ENCODE data around the gene HAND1.

Gene HAND1

DNA sequence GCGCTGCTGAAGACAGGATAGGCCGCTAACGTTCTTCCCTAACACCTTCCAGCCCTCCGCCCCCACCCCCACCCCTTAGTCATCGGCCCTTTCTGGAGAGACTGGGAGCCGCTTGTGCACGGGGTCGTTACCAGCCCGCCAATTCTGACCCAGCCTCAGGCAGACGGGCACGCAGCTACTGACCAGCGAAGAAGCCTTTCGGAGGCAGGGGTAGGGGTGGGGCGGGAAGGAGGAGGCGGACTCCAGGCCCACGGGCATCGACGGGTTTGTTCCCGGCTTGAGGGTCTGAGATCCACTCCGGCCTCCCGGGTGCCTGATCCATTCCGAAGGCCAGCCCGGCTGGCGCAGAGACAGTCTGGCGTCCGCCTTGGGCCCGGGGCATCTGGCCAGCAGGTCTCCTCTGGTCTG lies 729 bp upstream of the HAND1 start:
- no peak for DNase-seq (ENCODE audit: low read depth)

DNA sequence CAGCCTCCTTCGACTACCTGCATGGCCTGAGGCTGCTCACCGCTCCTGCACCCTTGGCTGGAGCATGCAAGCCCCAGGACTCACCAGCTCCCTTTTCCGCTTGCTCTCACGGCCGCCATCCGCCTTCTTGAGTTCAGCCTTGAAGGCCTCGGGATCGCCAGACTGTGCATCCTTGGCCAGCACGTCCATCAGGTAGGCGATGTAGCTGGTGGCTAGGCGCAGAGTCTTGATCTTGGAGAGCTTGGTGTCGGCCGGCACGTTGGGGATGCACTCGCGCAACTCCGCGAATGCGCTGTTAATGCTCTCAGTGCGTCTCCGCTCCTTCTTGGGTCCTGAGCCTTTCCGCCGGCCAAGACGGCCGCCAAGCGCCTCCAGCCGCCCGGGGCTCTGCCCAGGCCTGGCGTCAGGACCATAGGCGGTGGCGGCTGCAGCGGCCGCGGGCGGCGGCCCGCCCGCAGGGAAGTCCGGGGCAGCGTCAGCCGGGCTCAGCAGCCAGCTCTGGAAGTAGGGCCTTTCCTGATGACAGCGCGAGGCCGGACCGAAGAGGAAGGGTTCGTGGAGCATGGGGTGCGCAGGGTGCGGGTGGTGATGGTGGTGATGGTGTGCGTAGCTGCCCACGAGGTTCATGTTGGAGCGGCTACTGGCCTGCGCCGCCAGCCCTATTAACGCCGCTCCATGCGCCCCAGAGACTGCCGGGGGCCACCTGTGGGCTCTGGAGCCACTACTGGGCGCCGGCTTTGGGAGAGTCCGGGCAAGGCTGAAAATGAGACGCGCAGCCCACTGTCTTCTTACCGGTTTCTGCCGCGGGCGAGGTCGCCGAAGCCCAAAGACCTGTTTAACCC lies 424 bp downstream of the HAND1 start:
- no peak for DNase-seq (ENCODE audit: low read depth)

DNA sequence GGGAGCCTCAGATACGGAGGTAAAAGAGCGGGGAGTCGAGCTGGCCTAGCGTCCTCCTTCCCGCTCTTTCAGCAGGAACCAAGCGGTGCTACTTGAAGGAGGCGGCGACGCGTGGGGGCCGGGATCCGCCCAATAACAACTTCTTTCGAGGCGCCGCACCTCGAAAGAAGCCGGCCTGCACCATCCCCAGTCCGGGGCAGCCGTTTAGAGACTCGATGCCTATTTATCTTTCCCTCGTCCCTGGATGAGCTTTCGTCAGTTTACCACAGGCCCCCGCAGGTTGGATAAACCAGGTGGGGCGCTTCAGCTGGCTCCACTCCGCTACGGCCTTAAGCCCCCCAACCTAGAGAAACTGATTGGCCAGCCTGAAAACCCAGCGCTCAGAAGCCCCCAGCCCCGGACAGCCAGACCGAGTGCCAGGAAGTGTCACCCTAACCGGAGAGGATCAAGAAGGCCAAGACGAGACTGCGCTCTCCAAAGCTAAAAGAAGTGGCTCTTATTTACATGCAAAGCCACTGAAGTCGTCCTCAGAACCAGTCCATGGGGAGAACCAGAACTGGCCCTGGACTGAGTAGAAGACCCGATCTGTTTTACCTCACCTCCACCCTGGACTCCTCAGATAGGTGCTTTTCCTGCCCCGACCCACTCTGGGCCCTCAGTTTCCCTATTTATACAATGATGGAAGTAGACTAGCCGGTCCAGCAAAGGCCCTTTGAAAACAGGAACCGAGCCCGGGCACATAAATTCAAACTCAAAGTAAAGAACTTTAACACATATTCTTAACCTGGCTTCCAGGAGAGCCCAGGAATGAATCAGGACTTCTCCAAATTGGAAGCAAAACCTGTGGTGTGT lies 1.4 kb downstream of the HAND1 start:
- DNase-seq (ENCODE audit: low read depth): no peak

- no peak for DNase-seq (ENCODE audit: low read depth)
Measured at GRCh38 chr5:154475591-154476353, 2.3 kb downstream of the HAND1 start.

DNA sequence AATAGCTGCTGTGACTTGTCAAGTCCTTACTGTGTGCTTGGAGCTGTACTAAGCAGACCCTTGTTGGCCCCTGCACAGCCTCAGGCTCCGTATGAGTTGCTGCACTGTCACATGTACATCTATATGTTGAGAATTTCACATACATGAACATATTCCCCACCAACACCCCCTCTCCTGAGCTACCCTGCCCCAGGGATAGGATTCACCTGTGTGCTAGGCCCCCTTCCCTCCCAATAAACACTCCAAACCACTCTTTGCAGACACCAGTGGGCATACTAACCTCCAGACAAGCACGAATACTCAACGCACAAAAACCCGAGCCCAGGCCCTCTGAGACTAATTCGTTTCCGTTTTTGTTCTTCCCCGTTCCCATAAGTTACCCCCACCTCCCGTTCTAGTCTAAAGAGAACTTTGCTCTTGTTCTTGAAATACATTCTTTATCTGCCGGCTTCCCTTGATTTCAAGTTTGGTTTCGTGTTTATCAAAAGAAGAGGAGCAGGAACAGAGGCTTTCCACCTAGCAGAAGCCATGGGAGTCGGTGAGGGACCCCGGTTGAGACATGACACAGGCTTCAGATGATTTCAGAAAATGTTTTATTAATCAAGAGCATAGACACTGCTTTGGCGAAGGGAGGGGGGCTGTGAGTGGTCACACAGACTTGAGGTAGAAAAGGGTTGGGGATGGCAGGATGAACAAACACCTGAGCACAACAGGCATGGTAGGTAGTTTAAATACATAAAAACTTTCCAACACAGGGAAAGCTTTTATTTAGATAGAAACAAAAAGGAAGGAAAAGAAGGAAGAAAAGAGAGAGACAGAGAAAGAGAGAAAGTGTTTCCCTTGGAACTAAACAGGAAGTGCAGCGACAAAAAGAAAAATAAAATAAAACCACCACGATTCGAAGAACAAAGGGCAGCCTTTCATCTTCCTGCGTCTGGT lies 3.4 kb downstream of the HAND1 start:
- DNase-seq (ENCODE audit: low read depth): no peak

GRCh38 chr5:154473581-154474283 lies 4.3 kb downstream of the HAND1 start:
- no peak for DNase-seq (ENCODE audit: low read depth)

- no peak for DNase-seq (ENCODE audit: low read depth)
Measured at GRCh38 chr5:154472871-154473580, 5.0 kb downstream of the HAND1 start.

DNA sequence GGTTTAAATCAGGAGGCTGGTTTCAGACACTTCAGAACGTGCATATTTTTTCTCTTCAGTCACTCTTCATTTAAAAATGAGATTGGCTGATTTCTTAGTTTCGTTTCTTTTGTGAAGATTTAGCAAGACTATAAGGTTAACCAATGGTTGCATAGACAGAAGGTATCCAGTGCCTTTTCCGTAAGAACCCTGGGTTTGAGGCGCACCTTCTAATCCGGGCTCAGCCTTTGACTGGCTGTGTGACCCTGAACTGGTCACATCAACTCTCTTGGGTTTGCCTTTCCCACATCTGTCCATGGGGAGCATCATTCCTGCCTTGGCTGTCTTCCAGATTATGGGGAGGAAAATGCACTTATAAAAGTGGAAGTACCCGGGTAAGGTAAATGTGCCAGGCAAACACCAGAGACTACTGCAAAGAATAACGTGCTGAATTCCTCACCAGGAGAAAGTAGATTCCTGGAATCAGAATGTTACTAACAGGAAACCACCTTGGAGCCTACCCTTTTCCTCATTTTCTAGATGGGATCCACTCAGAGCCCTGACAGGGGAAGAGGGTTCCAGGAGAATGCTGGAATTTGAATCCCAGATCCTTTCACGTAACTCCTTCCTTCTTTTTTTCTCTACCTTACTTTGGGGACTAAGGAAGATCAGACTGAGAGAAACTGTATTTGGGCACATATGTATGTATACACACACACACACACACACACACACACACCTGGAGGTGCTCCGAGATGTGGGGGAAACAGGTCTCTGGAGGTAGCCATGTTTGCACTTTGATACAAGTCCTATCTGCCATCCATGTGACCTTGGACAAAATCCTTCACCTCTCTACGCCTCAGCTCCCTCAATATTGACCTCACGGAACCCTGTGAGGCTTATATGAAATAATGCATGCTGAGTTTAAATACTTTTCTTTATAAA lies 6.8 kb downstream of the HAND1 start:
- DNase-seq (ENCODE audit: low read depth): no peak

- DNase-seq (ENCODE audit: low read depth): no peak
Measured at GRCh38 chr5:154470137-154470536, 7.9 kb downstream of the HAND1 start.

DNA sequence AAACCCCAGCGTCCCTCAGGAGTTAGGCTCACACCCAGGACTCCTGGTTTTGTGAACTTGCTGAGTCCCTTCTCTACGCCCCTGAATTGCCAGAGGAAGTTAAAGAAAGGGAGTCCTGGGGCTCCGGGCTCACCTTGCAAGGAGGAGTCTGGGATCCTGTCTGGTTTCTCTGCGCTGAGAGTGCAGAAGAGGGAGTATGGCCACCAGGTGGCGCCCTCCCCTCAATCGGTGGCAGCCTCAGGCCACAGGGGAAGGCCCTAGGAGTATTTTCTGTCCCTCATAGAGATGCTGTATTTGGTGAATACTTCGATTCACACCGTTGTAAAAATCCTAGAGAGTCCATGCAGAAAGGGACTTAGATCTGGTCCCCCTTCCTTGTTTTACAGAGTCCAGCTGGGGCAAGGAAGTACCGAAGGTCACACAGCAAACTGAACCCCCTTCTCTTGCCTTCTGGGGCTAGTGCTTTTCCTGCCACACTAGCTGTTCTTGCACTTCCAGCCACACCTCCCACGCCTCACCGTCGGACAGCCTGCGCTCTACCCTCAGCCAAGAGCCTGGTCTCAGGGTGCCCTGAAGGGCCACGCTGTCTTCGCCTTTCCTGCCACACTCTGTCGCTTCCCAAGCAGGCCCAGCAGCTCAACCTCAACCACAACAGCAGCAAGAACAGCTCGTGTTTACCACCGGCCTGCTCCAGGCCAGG lies 10.2 kb downstream of the HAND1 start:
- peak; percentile 17 for DNase-seq (ENCODE audit: low read depth)

GRCh38 chr5:154466671-154467070 lies 11.4 kb downstream of the HAND1 start:
- no peak for DNase-seq (ENCODE audit: low read depth)

DNA sequence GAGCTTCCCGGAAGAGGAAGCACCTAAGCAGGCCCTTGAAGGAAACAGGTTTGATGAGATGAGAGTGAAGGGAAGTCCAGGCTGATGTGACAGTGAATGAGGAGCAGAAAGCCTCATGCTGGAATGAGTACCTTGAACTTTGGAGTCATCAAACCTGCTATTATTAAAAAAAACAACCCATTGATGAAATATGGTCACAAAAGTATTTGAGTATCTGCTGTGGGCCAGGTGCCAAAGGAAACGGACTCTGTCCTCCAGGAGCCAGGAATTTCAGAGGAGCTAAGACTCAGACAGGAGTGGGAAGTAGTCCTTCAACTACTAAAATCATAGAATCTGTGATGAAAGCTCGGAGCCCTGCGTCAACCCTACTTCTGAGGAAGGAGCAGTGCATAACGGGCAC lies 11.9 kb downstream of the HAND1 start:
- DNase-seq (ENCODE audit: low read depth): no peak

- no peak for DNase-seq (ENCODE audit: low read depth)
Measured at GRCh38 chr5:154465169-154465568, 12.9 kb downstream of the HAND1 start.

- no peak for DNase-seq (ENCODE audit: low read depth)
Measured at GRCh38 chr5:154464438-154464837, 13.6 kb downstream of the HAND1 start.

DNA sequence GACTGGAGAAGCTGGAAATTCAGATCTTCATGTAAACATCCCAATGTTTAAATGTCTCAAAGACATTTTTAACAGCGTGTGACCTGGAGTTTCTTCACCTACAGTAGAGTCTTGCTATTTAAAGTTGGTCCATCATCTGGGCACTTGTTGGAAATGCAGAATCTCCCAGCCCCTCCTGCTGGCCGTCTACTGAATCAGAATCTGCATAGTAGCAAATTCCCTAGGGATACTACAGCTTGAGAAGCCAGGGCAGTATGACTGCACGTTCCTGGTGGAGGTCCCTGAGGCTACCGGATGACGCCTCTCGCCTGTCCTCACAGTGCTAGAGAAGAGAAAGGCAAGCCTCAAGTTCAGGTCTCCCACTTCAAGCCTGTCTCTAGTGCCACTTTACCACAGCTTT lies 16.5 kb downstream of the HAND1 start:
- DNase-seq (ENCODE audit: low read depth): no peak

GRCh38 chr5:154460172-154460571 lies 17.9 kb downstream of the HAND1 start:
- no peak for DNase-seq (ENCODE audit: low read depth)

GRCh38 chr5:154459015-154459414 lies 19.0 kb downstream of the HAND1 start:
- no peak for DNase-seq (ENCODE audit: low read depth)

DNA sequence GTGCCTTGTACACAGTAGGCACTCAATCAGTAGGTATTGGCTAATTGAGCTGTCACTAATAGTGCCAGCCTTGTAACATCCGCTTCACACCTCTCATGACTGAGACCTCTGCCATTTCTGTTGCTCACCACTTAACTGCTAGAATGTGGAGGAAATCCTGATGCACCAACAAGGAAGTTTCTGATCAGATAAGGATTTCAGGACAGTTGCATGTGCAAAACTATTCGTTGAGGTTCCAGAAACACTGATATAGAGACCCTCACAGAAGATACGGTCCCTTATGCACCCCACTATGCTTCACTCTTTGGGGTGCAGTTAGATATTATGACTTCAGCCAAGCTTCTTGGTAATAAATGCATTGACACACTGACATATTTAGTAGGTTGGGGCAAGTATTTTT lies 21.5 kb downstream of the HAND1 start:
- DNase-seq (ENCODE audit: low read depth): no peak
